ENCODE results near the gene CEP112.

DNA sequence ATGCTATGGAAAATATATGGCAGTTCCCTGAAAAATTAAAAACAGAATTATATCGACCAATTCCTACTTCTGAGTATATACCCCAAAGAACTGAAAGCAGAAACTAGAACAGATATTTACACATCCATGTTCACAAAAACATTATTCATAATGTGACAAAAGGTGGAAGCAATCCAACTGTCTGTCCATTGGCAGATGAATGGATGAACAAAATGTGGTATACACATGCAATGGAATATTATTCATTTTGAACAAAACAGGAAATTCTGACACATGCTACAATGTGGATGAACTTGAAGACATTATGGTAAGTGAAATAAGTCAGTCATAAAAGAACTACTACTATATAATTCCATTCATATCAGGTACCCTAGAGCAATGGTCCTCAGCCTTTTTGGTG lies 367.0 kb downstream of the CEP112 start:
- TF ChIP-seq POLR2AphosphoS5 (IDR thresholded peaks at IDR 0.05; ENCODE audit: low read length) (no peak), JUND (IDR thresholded peaks at IDR 0.05; ENCODE audit: low read depth, low read length) (no peak), CTCF (IDR thresholded peaks at IDR 0.05 in 2 of 3, conservative IDR thresholded peaks at IDR 0.05 in 1 of 3; ENCODE audit: control insufficient read depth in 2 of 3, extremely low read depth in 1 of 3, insufficient read depth in 1 of 3, low read depth in 3 of 3, low read length in 3 of 3) (no peak), POLR2A (IDR thresholded peaks at IDR 0.05; ENCODE audit: low read depth, low read length) (no peak), BRCA1 (IDR thresholded peaks at IDR 0.05; ENCODE audit: low read depth, low read length) (no peak), HDGF (IDR thresholded peaks at IDR 0.05) (no peak), NRF1 (conservative IDR thresholded peaks at IDR 0.05; ENCODE audit: low read depth, low read length) (no peak), FOS (IDR thresholded peaks at IDR 0.05; ENCODE audit: borderline replicate concordance, extremely low read depth, insufficient read length) (no peak), ETV6 (conservative IDR thresholded peaks at IDR 0.05 in 1 of 2, IDR thresholded peaks at IDR 0.05 in 1 of 2; ENCODE audit: borderline replicate concordance in 1 of 2, low read depth in 1 of 2) (no peak), HDAC6 (IDR thresholded peaks at IDR 0.05; ENCODE audit: unreplicated experiment) (no peak), IKZF2 (IDR thresholded peaks at IDR 0.05) (no peak)

All from GM12878 (cell line).